CD8-positive, alpha-beta memory T cell (primary cell): Measurements from ENCODE around the gene PARL. TPM values are rescaled to one million over a fixed set of nuclear protein-coding genes. Genes with fewer than 3 reads are reported as not detected.
A peak's percentile ranks its signal among the peaks of the same experiment; 100 is the strongest.
"Not testable (repeated sequence)": the region's sequence is repeated elsewhere in the genome, so short reads cannot be mapped to it uniquely, and the experiment has no call there.

Source experiments
- CTCF ChIA-PET: fragments of 350-600 bp; sonication (Branson Sonifier 250); formaldehyde crosslinking; loops from one replicate; lab custom pipeline; 2021; ENCODE audit warnings: antibody characterized with exemption; lab: Charles Lee
- POLR2A ChIA-PET: fragments of 350-600 bp; sonication (Branson Sonifier 250); formaldehyde crosslinking; loops from one replicate; lab custom pipeline; 2021; ENCODE audit warnings: antibody characterized with exemption; lab: Charles Lee
- DNase-seq, 5 donors: peaks; one replicate each; pipeline versions ENCODE4 v3.0.0 to v3.0.0-alpha.2; 2020 to 2022; ENCODE audit warnings: mixed read lengths in 1 of 5
- H3K27ac ChIP-seq: one replicate; pipeline ENCODE4 v1.7.0; 2013; ENCODE audit warnings: low read depth, mild to moderate bottlenecking, low read length, moderate library complexity
- H3K27me3 ChIP-seq: 2 replicates; pipeline ENCODE4 v1.7.0; 2013; ENCODE audit warnings: low read length, mild to moderate bottlenecking; ENCODE audit not compliant: insufficient read depth, poor library complexity, severe bottlenecking
- H3K36me3 ChIP-seq: 2 replicates; pipeline ENCODE4 v1.7.0; 2013; ENCODE audit warnings: mild to moderate bottlenecking, low read length, moderate library complexity; ENCODE audit not compliant: insufficient read depth
- H3K4me1 ChIP-seq: 2 replicates; pipeline ENCODE4 v1.7.0; 2013; ENCODE audit warnings: mild to moderate bottlenecking, low read length, moderate library complexity; ENCODE audit not compliant: insufficient read depth
- H3K4me3 ChIP-seq: 2 replicates; pipeline ENCODE4 v1.7.0; 2013; ENCODE audit warnings: mild to moderate bottlenecking, low read length
- H3K9me3 ChIP-seq: 2 replicates; pipeline ENCODE4 v1.7.0; 2013; ENCODE audit warnings: mild to moderate bottlenecking, low read length
- H3K27ac Mint-ChIP-seq, 8 donors: one replicate each; pipeline ENCODE4 v1.8.0; 2020 to 2021; ENCODE audit warnings: mixed read lengths in 8 of 8, mild to moderate bottlenecking in 6 of 8, inconsistent platforms in 3 of 8, moderate library complexity in 3 of 8
- H3K27me3 Mint-ChIP-seq, 2 donors: one replicate each; pipeline ENCODE4 v1.8.0; 2020 to 2021; ENCODE audit warnings: mixed read lengths in 2 of 2, mild to moderate bottlenecking in 1 of 2, moderate library complexity in 1 of 2
- H3K36me3 Mint-ChIP-seq, 3 donors: one replicate each; pipeline ENCODE4 v1.8.0; 2020 to 2021; ENCODE audit warnings: mixed read lengths in 3 of 3, inconsistent platforms in 1 of 3, mild to moderate bottlenecking in 1 of 3
- H3K4me1 Mint-ChIP-seq, 3 donors: one replicate each; pipeline ENCODE4 v1.8.0; 2020 to 2021; ENCODE audit warnings: mixed read lengths in 3 of 3, inconsistent platforms in 1 of 3, mild to moderate bottlenecking in 1 of 3
- H3K4me3 Mint-ChIP-seq, 7 donors: one replicate each; pipeline ENCODE4 v1.8.0; 2020 to 2021; ENCODE audit warnings: mixed read lengths in 7 of 7, mild to moderate bottlenecking in 6 of 7, moderate library complexity in 4 of 7, inconsistent platforms in 2 of 7
- H3K9me3 Mint-ChIP-seq, 5 donors: one replicate each; pipeline ENCODE4 v1.8.0; 2020 to 2022; ENCODE audit warnings: mixed read lengths in 5 of 5, mild to moderate bottlenecking in 3 of 5, moderate library complexity in 2 of 5, inconsistent platforms in 1 of 5
- polyA plus RNA-seq: library from polyadenylated mRNA; unstranded; fragments of 300-500 nt; fragmentation: Illumina TruSeq; gene quantifications from one replicate; pipeline ENCODE4 v1.2.3, GENCODE V29; 2021
- total RNA-seq, 2 experiments: library from RNA; stranded (reverse); gene quantifications; one replicate each; pipeline ENCODE4 v1.2.3, GENCODE V29; 2021

Gene PARL
- total and polyA plus RNA-seq, 3 experiments from 2014 or later = 93.4 to 98.1 (median 95.9) TPM

- ChIA-PET POLR2A (no interaction called here), CTCF (no interaction called here)
- Mint-ChIP-seq H3K4me3 (no peak overlapping the region), H3K27ac (no peak overlapping the region), H3K4me1 (peaks cover 3 to 19% (median 4%) of the 10 kb centered on the region in 3 donors), H3K36me3 (peaks cover 4 to 66% (median 39%) of the 10 kb centered on the region in 3 donors), H3K27me3 (no peaks in the 10 kb centered on the region), H3K9me3 (no peaks in the 10 kb centered on the region)
- no peaks in the 10 kb centered on the region for H3K4me1 ChIP-seq
- no peaks in the 10 kb centered on the region for H3K27me3 ChIP-seq
- no peak for DNase-seq
- H3K4me3 ChIP-seq = no peak overlapping the region
- no peak overlapping the region for H3K27ac ChIP-seq
- no peaks in the 10 kb centered on the region for H3K9me3 ChIP-seq
- H3K36me3 ChIP-seq = peaks cover 11% of the 10 kb centered on the region
These were observed 91.7 kb downstream of the PARL start for GRCh38 chr3:183792976-183793375.

GRCh38 chr3:183790700-183791099, 94.0 kb downstream of the PARL start:
- H3K27me3 ChIP-seq = no peaks in the 10 kb centered on the region
- no peak overlapping the region for H3K27ac ChIP-seq
- H3K9me3 ChIP-seq = no peaks in the 10 kb centered on the region
- Mint-ChIP-seq H3K4me3 (no peak overlapping the region), H3K4me1 (peaks cover 3 to 19% (median 4%) of the 10 kb centered on the region in 3 donors), H3K36me3 (peaks cover 11 to 71% (median 47%) of the 10 kb centered on the region in 3 donors), H3K27me3 (no peaks in the 10 kb centered on the region), H3K27ac (no peak overlapping the region), H3K9me3 (no peaks in the 10 kb centered on the region)
- DNase-seq = no peak
- POLR2A ChIA-PET = no interaction called here
- no peaks in the 10 kb centered on the region for H3K4me1 ChIP-seq
- CTCF ChIA-PET = no interaction called here
- no peak overlapping the region for H3K4me3 ChIP-seq
- H3K36me3 ChIP-seq = peaks cover 21% of the 10 kb centered on the region

- no peaks in the 10 kb centered on the region for H3K9me3 Mint-ChIP-seq
- H3K9me3 ChIP-seq = no peaks in the 10 kb centered on the region
- no peaks in the 10 kb centered on the region for H3K4me1 ChIP-seq
- no peaks in the 10 kb centered on the region for H3K27me3 ChIP-seq
- H3K4me1 Mint-ChIP-seq = peaks cover 3 to 19% (median 4%) of the 10 kb centered on the region in 3 donors
- peak overlapping the region in 6 of 8 donors; percentile 32 to 79 (median 43) for H3K27ac Mint-ChIP-seq
- H3K4me3 Mint-ChIP-seq = no peak overlapping the region
- CTCF ChIA-PET = no interaction called here
- peaks cover 11 to 75% (median 49%) of the 10 kb centered on the region in 3 donors for H3K36me3 Mint-ChIP-seq
- H3K36me3 ChIP-seq = peaks cover 22% of the 10 kb centered on the region
- no peak for DNase-seq
- no peak overlapping the region for H3K4me3 ChIP-seq
- POLR2A ChIA-PET = interaction anchor here (1.0 kb wide), 1 partner anchor 26 kb away, joined by 3 read pairs; no protein-coding TSS in a partner anchor
- H3K27ac ChIP-seq = no peak overlapping the region
- no peaks in the 10 kb centered on the region for H3K27me3 Mint-ChIP-seq
These were observed 94.9 kb downstream of the PARL start for GRCh38 chr3:183789826-183790225.

GRCh38 chr3:183784503-183784902, 100.2 kb downstream of the PARL start:
- peaks cover 17% of the 10 kb centered on the region for H3K36me3 ChIP-seq
- POLR2A ChIA-PET, H3K4me3 ChIP-seq, H3K9me3 ChIP-seq, H3K4me3 Mint-ChIP-seq, H3K27me3 Mint-ChIP-seq, H3K27ac ChIP-seq, DNase-seq, H3K9me3 Mint-ChIP-seq, H3K27me3 ChIP-seq, H3K4me1 ChIP-seq: not testable (repeated sequence)
- H3K36me3 Mint-ChIP-seq = peaks cover 14 to 75% (median 29%) of the 10 kb centered on the region in 3 donors
- H3K27ac Mint-ChIP-seq = peak overlapping the region in 1 of 8 donors; percentile 7
- H3K4me1 Mint-ChIP-seq = peaks cover 0 to 13% (median 4%) of the 10 kb centered on the region in 3 donors
- CTCF ChIA-PET = interaction anchor here (0.7 kb wide), 1 partner anchor 250 kb away, joined by 4 read pairs; no protein-coding TSS in a partner anchor

GRCh38 chr3:183782576-183783276, 102.0 kb downstream of the PARL start:
- H3K4me1 ChIP-seq = no peaks in the 10 kb centered on the region
- Mint-ChIP-seq H3K4me3 (no peak overlapping the region), H3K36me3 (peaks cover 14 to 79% (median 32%) of the 10 kb centered on the region in 3 donors), H3K27ac (peak overlapping the region in 1 of 8 donors; percentile 12), H3K9me3 (no peaks in the 10 kb centered on the region), H3K4me1 (no peaks in the 10 kb centered on the region), H3K27me3 (no peaks in the 10 kb centered on the region)
- CTCF ChIA-PET = no interaction called here
- no peak overlapping the region for H3K27ac ChIP-seq
- no peaks in the 10 kb centered on the region for H3K9me3 ChIP-seq
- H3K27me3 ChIP-seq = no peaks in the 10 kb centered on the region
- POLR2A ChIA-PET = no interaction called here
- DNase-seq = no peak
- peaks cover 22% of the 10 kb centered on the region for H3K36me3 ChIP-seq
- H3K4me3 ChIP-seq = no peak overlapping the region

GRCh38 chr3:183781246-183781645, 103.4 kb downstream of the PARL start:
- H3K27me3 ChIP-seq = no peaks in the 10 kb centered on the region
- H3K4me3 ChIP-seq = no peak overlapping the region
- Mint-ChIP-seq H3K4me3 (no peak overlapping the region), H3K36me3 (peaks cover 18 to 81% (median 30%) of the 10 kb centered on the region in 3 donors), H3K9me3 (no peaks in the 10 kb centered on the region), H3K27ac (peak overlapping the region in 1 of 8 donors; percentile 22), H3K27me3 (no peaks in the 10 kb centered on the region), H3K4me1 (no peaks in the 10 kb centered on the region)
- ChIA-PET POLR2A (no interaction called here), CTCF (no interaction called here)
- H3K4me1 ChIP-seq = no peaks in the 10 kb centered on the region
- H3K27ac ChIP-seq = no peak overlapping the region
- no peaks in the 10 kb centered on the region for H3K9me3 ChIP-seq
- DNase-seq = no peak
- peaks cover 16% of the 10 kb centered on the region for H3K36me3 ChIP-seq

- Mint-ChIP-seq H3K36me3 (peaks cover 19 to 82% (median 28%) of the 10 kb centered on the region in 3 donors), H3K4me3 (no peak overlapping the region), H3K27ac (no peak overlapping the region), H3K9me3 (no peaks in the 10 kb centered on the region), H3K4me1 (no peaks in the 10 kb centered on the region), H3K27me3 (no peaks in the 10 kb centered on the region)
- no peak overlapping the region for H3K27ac ChIP-seq
- no peaks in the 10 kb centered on the region for H3K4me1 ChIP-seq
- no peaks in the 10 kb centered on the region for H3K27me3 ChIP-seq
- DNase-seq = no peak
- H3K4me3 ChIP-seq = no peak overlapping the region
- H3K36me3 ChIP-seq = peaks cover 14% of the 10 kb centered on the region
- no peaks in the 10 kb centered on the region for H3K9me3 ChIP-seq
- POLR2A ChIA-PET = no interaction called here
- CTCF ChIA-PET = interaction anchor here (1.1 kb wide), 1 partner anchor 300 kb away, joined by 3 read pairs; no protein-coding TSS in a partner anchor
These were observed 104.7 kb downstream of the PARL start for GRCh38 chr3:183779896-183780465.
